ENCODE measurements around the gene OR51S1.
"Not testable (repeated sequence)": the region's sequence is repeated elsewhere in the genome, so short reads cannot be mapped to it uniquely, and the experiment has no call there.

The OR51S1 gene

GRCh38 chr11:4809246-4809645, 39.8 kb downstream of the OR51S1 start:
- DNase-seq (ENCODE audit: insufficient read length, low spot score) (no peak), FAIRE-seq (no peak)

DNA sequence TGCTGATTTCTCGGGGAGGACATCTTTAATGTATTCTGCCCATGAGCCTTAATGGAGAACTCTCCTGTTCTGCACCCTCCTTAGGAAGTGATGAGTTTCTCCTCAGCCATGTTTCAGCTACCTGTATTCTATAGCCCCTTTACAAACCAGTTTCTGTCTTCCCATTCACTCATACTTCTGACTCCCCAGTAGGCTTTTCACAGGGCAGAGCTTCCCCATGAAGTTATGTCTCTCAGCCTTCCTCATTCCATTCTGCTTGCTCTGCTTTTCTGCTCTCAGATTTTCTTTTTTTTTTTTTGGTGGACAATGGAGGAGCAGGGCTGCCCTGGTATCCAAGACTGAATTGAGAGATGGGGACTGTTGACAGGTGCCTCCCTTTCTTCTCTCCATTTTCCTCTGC, 40.5 kb downstream of the OR51S1 start:
- DNase-seq (ENCODE audit: insufficient read length, low spot score) (no peak), FAIRE-seq (no peak)

GRCh38 chr11:4804280-4804679, 44.7 kb downstream of the OR51S1 start, which contains the start of gene OR52R1:
OR52R1 (minus strand) TSS chr11:4804380; CDS start chr11:4804380, 0 bp downstream.
- DNase-seq (ENCODE audit: insufficient read length, low spot score), result no peak
- FAIRE-seq, result no peak

- FAIRE-seq; DNase-seq (ENCODE audit: insufficient read length, low spot score): not testable (repeated sequence)
Observed at GRCh38 chr11:4801316-4801715, 47.7 kb downstream of the OR51S1 start.

GRCh38 chr11:4798427-4799183, 50.4 kb downstream of the OR51S1 start:
- DNase-seq (ENCODE audit: insufficient read length, low spot score), result no peak
- FAIRE-seq, result no peak
